HG03280 (cell line): Measurements from ENCODE around the gene DOCK8.
A peak's percentile ranks its signal among the peaks of the same experiment; 100 is the strongest.

Experiments used
- ATAC-seq: cut with Tn5 transposase; IDR thresholded peaks from one replicate; pipeline ENCODE4 v1.9.1; 2021; ENCODE audit warnings: mild to moderate bottlenecking, moderate library complexity; ENCODE audit not compliant: unreplicated experiment

Gene DOCK8

DNA sequence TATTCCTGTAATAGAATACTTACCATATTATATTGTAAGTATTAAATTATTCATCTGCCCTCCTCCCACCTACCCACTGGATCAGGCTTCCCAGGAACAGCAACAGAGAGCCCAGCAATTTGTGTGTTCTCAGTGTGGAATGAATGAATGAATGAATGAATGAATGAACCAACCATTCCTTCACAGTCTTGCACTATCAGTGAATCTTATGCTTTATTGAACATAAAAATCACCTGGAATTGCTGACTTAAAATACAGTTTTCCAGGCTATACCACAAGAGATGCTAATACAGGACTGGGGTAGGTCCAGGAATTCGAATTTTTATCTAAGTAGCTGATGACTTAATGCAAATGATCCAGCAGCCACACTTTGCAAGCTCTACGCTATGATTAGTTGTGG, 51.6 kb downstream of the DOCK8 start:
- ATAC-seq: no peak

DNA sequence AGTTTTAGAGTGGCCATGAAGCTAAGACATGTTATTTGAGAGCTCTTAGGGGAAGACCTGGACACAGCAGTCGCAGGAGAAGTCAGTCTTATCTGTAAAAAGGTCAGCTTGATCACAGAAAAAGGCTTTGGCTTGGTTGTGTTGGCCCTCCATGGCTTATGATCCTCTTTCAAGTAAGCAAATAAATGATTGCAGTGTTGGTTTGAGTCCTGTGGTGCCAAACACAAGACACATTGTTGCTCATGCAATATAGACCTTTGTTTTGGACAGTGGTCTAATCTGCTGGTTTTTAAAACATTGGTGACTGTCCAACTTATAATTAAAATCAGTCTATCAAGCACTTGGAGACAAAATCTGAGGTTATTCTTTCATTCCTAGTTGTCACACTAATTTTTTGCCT, 54.0 kb downstream of the DOCK8 start:
- no peak for ATAC-seq

DNA sequence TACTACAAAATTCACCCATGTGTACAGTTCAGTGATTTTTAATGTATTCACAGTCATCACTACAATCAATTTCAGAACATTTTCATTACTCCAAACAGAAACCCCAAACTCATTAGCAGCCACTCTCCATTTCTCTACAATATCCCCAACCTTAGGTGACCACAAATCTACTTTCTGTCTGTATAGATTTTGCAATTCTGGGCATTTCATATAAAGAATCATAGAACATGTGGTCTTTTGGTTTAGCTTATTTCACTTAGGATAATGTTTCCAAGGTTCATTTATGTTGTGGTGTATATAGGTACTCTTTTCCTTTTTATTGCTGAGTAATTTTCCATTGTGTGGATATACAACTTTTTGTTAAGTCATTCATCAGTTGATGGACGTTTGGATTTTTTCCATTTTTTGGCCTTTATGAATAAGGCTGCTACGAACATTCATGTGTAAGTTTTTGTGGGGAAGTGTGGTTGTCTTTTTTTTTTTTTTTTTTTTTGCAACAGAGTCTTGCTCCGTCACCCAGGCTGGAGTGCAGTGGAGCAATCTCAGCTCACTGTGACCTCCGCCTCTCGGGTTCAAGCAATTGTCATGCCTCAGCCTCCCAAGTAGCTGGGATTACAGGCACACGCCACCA, 54.5 kb downstream of the DOCK8 start:
- ATAC-seq: no peak

DNA sequence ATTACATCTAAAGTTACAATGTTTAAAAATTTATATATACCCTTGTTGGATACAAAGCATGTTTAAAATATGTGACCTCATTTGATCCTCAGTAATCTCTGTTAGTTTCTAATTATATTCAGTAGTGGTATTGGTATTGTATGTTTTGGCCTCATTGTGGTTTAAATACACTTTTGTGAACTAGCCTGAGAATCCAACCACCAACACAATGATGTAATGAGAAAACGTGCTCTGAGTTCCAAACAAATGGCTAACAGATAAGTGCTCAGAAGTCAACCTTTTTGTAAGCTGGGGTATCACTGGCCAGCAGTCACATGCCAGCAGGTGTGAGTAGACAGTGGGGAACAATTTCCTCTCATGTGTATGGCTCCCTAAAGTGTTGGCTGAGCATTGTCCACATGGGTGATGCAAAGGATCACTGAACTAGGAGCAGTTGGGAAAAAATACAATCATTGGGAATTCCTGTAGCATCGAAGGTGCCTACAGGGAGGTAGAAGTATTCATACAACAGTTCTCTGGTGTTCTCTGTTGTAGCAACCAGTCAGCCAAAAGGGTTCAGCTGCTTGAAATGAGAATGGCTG, 56.1 kb downstream of the DOCK8 start:
- no peak for ATAC-seq

DNA sequence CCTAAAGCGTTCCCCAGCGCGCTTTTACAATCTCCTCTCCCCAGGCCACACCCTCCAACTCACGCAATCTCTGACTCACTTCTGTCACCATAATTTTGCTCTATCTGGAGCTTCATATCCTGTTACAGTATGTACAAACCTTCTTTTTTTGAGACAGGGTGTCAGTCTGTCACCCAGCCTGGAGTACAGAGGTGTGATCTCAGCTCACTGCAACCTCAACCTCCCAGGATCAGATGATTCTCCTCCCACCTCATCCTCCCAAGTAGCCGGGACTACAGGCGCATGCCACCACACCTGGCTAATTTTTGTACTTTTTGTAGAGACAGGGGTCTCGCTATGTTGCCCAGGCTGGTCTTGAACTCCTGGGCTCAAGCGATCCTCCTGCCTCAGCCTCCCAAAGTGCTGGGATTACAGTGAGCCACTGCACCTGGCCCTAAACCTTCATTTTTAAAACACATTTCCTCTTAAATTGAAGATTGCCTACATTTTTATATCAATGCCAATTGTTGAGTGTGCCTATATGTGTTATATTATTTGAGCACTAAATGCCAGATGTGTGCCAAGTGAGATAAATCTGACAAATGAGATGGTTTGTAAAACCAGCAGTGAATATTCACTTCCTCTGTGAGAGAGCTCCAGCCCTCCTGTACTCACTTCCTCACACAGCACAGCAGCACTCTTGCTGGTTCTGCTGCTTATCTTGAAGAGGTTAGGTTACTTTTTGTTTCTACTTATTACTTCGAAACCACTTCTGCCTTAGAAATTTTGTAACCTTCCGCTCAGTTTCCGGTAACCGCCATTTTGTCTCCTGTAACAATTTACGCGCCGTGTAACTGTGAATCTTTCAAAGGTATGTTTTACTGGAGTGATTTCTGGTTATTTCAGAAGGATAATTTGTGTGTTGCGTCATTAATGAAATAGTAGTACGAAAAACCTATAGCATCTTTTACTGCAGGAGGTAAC, 57.9 kb downstream of the DOCK8 start:
- ATAC-seq: peak; percentile 96

DNA sequence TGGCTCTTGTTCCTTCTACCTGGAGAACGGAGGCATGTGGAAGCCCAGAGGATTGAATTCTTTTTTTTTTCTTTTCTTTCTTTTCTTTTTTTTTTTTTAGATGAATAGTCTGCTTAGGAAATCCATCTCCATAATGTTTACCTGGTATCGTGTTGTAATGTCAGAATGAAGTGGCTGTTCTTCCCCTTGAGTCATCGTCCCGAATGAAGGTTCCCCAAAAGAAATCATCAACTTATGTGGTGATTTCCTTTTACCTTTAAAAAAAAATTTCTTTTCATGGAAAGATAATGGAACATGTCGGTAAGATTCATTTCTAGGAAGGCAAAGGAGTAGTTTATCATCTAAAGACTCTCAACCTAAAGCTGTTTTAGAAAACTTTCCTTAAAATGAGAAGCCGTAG, 59.7 kb downstream of the DOCK8 start:
- no peak for ATAC-seq

DNA sequence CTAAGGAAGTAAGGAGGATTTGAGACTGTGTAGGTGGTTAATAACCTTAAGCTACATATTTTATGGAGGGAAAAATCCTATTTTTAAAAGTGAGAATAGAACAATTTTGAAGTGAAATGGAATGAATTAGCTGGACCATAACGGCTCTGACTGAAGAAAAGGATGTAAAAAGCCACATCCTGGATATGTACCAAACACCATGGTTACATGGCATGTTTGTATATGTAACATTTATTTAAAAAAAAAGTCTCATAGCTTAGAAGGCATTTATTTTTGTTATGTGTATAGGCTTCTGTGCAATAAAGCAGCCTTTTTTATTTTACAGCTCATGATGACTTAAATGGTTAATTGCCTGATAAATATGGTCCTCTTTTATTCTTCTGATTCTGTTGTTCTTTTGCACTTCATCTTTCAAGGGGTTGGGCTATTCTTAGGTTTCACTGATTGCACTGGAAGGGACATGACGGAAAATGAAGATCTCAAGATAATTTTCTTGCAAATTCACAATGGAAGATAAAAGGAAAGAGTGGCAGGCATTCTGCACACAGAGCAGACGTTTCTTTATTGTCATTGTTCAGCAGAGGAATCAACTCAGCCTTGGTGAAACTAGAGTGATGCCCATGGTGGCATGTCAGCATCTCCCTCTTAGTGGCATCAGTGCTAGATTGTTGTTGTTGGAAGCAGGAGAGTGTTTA, 63.1 kb downstream of the DOCK8 start:
- no peak for ATAC-seq

DNA sequence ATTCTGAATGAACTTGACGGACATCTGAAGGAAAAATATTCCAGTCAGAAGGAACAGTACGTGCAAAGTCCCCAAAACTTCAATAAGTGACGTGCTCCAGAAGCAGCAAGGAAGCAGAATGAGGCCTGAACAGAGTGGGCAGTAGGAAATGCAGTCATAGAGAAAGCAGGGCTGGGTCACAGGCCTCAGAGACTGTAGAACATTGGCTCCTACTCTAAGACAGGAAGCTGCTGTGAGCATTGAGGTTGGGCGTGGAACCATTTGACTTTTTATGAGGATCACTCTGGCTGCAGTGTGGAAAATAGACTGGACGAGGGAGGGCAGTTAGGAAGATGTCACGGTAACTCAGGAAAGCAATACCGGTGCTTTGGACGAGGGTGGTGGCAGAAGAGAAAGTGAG, 64.0 kb downstream of the DOCK8 start:
- ATAC-seq: no peak

DNA sequence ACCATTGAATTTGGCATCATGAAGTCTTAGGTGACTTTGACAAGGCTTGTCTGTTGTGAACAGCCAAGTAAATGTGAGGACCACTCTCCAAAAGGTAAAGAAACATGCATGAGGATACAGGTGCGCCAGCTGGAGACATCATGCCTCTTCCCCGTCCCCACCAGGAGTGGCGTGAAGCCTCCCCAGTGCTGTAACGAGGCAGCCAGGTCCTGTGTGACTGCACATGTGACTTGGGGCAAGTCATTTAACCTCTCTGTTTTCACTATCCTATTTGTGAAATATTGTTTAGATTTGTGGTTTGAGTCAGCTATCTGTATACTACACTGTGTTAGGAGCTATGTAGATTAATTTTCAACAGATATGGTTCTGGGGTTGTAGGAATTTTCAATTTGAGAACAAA, 65.0 kb downstream of the DOCK8 start:
- no peak for ATAC-seq

DNA sequence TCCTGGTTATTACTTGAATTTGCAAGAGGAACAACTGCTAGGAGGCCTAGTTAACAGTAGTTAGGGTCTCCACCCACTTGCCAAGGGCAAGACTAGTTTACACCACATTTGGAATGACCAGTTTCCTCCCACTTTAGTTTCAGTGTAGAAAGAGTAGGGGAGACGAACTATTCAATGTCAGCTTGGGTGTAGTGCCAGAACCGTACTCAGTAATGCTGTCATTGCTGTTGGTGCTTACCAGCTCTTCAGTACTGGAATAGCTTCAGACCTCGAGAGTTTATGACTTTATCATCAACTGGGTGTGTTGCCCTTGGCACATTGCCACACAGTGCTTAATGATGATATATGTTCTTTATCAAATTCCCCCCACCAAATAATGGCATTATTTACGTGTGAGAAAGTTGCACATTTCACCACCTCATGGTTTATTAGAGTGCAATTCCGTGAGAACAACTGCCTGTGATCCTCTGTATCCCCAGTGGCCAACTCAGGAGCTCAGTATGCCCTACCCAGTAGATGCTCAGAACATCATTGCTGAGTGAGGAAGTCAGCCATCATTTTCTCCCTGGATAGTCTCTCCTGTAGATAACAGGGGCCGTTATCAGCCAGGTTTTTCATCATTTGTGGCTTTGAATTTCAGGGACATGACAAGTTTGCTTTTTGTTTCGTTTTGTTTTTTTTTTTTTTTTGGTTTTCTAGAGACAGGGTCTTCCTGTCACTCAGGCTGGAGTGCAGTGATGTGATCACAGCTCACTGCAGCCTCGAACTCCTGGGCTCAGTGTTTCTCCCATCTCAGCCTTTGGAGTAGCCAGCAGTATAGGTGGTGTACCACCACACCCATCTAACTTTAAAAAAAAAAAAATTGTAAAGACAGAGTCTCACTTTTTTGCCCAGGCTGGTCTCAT, 67.3 kb downstream of the DOCK8 start:
- ATAC-seq: no peak

DNA sequence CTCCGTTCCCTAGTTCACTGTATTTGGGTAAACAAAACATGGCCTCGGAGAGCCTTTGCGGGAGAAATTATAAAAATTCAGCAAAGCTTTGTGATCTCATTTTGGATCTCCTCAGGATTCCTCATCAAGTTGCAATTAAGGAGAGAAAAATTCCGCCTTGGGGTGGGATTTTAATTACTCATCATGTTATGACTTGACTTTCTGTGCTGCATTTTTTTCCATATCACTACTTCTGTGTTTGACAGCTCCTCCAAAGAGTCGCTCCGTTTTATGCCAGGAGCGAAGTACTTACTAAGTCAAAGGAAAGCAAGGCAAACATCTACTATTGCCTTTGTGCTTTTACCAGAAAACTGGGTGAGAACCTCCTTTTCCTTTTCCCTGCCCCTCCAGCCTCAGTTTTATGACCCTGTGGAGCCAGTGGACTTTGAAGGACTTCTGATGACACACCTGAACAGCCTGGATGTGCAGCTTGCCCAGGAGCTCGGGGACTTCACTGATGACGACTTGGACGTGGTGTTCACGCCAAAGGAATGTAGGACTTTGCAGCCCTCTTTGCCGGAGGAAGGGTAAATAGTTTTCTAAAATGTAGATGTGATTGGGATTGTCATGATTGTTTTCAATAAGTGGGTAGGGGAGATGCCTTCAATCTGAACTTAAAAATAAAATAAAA, 71.5 kb downstream of the DOCK8 start:
- ATAC-seq: no peak

DNA sequence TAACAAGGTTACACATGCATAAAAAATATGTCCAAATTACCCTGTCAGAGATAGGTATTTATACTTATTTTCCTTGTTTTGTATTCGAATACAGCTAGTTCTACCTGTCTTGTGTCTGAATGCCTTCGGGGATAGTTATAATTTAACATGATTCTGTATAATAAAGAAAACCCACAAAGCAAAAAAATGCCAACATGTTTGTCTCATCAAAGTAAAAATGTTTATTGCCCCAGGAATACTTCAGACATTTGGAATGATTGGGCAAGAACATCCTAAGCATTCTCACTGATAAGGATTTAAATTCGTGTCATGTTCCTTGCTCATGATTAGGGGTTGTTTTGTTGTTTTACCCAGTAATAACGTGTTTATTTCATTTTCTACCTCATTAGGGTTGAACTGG, 74.5 kb downstream of the DOCK8 start:
- no peak for ATAC-seq

DNA sequence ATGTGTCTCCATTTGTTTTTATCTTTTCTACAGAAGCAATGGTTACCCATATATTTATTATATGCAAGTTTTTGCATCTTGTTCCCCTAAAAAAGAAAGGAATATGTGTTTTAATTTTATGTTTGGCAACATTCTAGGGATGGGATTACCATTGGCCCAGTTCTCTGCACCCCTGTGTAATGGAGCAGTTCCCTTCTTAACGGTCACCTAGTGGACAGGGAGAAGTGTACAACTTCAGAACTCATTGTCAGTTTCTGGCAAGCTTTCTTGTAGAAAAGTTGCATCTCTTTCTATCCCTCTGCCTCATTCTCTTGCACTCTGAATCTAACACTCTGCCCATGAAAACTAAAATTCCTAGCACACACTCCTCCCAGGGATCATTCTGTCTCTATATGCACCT, 78.2 kb downstream of the DOCK8 start:
- no peak for ATAC-seq

DNA sequence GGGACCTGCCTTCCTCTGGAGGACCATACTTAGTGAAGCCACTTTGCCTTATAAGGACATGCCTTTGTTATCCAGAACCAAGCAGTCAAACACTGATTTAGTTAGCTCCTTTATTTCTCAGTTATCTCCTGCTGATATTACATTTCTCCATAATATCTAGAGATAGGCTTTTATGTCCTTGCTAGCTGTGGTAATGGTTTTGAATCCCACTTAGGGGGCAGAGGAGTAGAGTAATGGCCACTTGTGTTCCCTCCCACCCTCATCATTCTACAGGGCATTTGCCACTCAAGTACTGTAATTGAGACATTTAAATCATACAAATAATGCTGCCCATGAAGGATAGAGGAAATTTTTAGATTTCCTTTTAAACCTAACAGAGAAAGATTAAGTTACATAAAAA, 80.9 kb downstream of the DOCK8 start:
- ATAC-seq: no peak

DNA sequence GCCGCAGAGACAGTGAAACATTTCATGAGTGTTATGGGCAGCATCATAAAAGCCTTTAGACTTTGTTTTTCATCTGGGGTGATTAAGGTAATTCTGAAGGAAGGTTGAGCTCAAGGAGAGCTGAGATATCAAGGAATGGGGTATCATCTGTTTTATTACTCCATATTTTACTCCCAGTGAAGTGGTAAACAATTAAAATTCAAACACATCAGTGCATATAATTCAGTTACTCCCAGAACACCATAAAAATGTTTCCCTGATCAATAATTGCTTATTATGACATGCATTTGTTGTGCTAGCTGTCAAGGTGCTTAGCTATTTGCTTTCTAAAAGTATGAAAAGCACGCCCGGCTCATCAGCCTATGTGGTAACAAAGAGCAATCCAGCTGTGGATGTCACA, 81.7 kb downstream of the DOCK8 start:
- no peak for ATAC-seq

DNA sequence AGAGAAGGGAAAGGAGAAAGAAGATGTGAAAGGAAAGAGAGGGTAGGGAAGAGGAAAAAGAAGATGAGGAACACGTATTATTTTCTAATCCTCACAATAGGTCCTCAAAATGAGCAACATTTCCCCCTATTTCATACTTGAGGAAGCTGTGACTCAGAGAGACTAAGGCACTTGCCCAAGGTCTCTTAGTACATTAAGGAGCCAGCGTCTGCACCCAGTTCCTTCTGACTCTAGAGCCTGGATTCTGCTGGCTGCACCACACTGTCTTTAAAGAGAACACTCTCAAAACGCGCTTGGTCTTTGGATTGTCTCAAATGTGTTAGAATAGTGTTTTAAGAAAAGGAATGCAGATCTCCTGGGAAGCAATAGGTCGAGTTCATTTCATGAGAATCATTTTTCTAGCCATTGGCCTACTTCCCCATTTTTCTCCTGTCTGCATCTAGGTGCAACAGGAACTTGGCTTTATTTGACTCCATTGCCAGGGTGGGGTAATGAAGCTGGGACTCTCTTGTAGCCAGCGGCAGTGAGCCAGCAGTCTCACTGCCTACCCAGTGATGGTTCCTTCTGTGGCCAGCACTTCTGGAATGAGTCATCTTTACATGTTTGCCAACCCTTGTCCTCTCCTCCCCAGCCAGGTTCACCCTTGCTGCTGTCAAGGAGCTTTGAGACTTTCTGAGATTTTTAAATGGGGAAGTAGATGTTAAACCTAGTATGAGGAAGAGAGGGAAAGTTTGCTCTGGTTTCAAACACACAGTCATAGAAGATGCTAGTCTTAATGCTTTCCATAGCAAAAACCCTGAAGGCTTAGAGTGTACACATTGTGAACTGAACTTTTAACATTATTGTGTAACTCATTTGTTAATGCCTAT, 82.7 kb downstream of the DOCK8 start:
- ATAC-seq: peak; percentile 91

DNA sequence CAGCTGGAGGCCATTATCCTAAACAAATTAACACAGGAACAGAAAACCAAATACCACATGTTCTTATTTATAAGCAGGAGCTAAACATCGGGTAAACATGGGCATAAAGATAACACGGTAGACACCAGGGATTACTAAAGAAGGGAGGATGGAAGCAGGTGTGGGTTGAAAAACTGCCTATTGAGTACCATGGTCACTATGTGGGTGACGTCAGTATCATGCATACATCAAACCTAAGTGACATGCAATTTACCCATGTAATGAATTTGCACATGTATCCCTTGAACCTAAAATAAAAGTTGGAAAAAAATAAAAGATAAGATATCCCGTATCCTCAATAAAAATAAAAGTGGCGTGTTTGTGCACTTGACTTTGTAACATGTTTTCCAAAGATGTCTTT, 88.8 kb downstream of the DOCK8 start:
- ATAC-seq: no peak

DNA sequence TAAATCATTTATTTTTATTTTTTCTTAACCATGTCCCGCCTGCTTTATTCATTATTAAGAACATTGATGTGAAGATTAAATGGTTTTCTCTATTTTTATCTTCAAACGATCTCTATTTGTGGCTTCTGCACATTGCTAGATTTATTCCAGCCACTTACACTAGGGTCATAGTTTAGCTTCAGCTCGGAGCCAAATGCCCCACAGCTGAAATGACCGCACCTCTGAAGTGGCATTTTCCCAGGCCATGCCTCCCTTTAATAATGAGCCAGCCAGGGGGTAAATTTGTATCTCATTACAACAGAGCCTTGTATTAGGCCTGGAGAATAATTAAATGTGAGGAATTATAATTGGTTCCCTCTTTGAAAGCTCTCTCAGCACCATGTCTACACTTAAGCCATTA, 89.4 kb downstream of the DOCK8 start:
- ATAC-seq: no peak
